Fibroblast of skin of left biceps (primary cell): ENCODE data around the gene GALNT11.

Source experiments
- DNase-seq, 2 experiments: peaks; one replicate each; pipeline ENCODE4 v3.0.0-alpha.2; 2013; ENCODE audit warnings: low read depth in 2 of 2

The GALNT11 gene

DNA sequence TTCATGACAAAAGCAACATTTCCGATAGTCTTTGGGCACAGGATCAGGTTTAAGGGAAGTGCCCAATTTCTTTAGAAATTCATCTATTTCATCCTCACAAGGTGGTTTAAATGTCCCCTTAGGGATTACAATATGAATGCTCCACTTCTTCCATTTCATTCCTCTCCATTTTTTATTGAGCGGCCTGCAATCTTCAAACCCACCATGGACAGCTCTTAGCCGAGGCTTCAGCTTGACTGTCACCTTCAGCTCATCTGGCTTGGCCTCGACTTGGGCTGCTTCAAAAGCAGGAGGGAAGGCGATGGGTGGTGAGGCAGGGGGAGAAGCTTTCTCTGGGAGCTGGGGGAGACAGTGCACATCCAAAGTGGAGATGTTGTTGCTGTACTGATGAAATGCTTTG lies 123.2 kb downstream of the GALNT11 start:
- no peak for DNase-seq

DNA sequence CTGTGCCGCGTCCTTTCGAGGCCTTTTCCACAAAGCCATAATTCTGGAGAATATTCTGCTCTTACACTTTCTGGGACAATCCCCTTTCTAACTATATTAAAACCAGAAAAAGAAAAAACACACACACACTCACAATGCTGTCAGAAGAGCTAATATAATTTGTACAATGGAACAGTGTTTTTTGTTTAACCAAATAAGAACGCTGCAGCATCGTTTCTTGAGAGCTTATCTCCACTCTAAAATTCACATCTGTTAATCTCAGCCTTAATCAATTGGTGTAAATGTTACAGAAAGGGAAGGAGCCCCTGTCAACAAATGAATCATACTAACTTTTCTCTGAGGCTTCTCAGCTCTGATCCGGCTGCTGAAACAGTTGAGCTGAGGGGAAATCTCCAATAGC lies 123.9 kb downstream of the GALNT11 start:
- no peak for DNase-seq

DNA sequence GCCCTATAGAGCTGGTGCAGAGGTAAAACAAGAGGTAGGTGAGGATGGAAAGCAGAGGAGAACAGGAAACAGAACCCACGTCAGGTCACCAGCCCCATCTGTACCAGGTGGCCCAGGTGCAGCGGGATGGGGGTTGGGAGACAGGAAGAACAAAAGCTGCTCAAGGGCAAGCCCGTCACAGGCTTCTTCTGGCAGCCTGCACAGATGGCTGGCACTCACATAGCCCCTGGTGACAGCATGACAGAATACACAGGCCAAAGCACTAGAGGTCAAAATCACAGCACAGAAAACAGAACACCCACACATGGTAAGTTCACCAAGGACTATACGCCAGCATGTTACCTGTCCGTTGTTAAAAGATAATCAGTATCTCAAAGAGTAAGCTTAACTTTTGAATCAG lies 126.8 kb downstream of the GALNT11 start:
- DNase-seq = no peak

DNA sequence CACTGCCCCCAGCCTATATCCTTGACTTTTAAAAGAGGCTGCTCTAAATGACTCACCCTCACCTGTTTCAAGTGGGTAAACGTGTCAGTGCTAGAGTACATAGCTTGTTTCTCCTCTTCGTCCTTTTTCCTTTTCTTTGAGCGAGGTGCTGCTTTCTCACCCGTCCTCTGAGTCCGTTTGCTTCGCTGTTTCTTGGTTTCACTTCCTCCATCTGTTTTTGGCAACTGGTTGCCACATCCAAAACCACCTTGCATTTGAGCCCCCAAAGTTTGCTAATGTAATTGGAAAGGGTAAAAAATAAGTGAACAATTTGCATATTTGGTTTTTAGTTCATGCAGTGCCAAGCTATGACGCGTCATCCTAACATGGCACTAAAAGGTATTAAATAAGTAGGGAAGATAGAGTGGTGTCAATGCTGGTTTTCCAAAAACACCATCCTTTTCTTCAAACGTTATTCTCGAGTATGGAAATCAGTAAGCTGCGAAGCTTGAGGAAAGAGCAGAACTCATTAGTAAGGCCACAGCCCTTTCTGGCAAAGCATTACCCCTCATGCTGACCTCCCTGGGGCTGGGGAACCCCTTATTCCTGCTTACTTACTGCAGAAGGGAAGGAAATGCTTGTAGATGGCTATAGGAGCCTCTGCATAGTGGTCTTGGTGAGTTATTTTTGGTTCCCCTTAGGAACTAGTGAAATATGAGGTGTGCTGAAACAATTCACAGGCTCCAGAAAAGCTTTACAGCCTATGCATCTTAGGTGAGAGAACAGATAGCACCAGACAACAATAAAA lies 133.5 kb downstream of the GALNT11 start:
- DNase-seq = no peak

DNA sequence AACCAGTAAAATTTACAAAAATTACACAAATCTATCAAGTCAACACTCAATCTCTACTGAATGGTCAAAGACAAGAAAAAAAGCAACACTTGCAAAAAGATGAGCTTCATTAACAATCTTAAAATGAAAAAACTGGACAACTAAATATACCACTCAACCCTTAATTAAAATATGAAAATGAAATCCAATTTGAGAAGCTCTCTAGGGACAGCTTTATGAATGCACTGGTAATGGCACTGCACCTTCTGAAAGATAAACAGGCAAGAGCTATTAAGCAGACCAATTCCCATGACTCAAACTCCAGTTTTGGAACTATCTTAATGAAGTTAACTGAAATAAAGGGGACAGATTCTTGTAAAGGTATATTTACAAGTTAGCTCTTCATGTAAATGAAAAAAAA lies 135.7 kb downstream of the GALNT11 start:
- DNase-seq = no peak

DNA sequence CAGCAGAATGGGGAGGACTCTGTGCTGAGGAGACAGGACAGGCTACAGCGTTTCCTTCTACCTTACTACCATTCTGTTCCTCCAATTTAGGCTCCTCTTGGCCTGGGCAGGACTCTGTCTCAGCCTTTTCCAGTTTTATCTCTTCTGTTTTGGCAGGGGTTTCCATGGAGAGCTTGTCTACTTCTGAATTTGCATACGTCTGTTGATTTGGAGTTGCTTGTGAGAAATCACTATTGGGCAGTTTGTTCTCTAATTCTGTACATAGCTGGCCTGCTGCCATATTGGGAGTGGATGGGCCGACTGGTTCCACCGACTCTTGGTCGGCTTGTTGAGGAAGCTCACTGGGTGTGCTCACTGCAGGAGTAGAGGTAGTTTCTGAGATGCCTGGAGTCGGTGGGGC lies 136.8 kb downstream of the GALNT11 start:
- DNase-seq = no peak
